IPS-18c (cell line): ENCODE measurements around the gene KCNQ1.

ENCODE experiments used
- H3K4me3 ChIP-seq: 2 replicates; pipeline ENCODE4 v1.7.0; 2013; ENCODE audit warnings: low read depth, mild to moderate bottlenecking, low read length, moderate library complexity; ENCODE audit not compliant: insufficient read depth
- H3K9me3 ChIP-seq: one replicate; pipeline ENCODE4 v1.6.1; 2013; ENCODE audit warnings: mild to moderate bottlenecking, low read length, moderate library complexity; ENCODE audit not compliant: control insufficient read depth, insufficient read depth

KCNQ1 gene

DNA sequence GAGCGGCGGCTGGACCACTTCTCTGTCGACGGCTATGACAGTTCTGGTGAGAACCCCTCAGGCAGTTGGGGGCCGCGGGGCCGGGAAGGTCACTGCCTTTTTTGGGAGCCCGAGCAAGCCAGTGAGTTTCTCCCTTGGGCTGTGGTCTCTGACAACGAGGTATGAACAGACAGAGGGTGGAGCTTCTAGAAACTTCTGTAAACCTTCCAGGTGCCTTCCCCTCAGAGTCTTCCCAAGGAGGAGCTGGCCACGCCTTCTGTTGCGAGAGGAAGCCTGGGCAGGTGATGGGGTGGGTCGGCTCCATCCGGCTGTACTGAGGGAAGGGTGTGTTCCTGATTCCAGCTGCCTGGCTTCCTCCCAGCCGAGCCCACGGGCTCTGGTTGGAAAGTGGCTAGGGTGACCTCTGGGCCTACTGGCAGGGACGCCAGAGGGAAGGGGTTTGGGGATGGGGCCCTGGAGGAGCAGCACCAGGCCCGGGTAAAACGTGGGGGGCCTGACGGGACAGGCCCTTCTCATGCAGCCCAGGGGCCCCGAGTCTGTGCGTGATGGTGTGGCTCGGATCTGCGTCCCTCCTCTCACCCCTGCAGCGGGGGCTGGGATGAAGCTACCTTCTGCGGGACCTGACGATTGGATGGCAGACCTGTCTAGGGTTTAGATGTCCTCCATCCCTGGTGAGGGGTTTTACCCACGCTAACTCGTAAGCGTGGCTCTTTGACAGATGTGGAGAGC, 144.2 kb downstream of the KCNQ1 start:
- no peaks in the 10 kb centered on the region for H3K9me3 ChIP-seq
- H3K4me3 ChIP-seq, result no peak overlapping the region

DNA sequence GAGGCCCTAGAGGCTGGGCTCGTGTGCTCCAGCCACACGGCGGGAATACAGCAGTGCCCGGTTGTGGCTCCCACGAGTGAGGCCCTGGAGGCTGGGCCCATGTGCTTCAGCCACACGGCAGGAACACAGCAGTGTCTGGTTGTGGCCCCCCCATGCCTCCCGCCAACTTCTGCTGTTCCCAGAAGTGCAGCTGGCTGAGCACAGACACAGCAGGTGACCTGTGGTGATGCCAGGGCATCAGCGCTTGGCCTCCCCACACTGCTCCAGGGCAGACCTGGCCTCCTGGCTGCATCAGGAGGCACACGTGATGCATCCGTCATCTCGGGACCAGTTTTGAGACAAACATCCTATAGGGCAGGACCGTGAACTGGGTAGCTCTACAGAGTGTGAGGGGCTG, 144.7 kb downstream of the KCNQ1 start:
- Histone ChIP-seq H3K9me3 (no peaks in the 10 kb centered on the region), H3K4me3 (no peak overlapping the region)

DNA sequence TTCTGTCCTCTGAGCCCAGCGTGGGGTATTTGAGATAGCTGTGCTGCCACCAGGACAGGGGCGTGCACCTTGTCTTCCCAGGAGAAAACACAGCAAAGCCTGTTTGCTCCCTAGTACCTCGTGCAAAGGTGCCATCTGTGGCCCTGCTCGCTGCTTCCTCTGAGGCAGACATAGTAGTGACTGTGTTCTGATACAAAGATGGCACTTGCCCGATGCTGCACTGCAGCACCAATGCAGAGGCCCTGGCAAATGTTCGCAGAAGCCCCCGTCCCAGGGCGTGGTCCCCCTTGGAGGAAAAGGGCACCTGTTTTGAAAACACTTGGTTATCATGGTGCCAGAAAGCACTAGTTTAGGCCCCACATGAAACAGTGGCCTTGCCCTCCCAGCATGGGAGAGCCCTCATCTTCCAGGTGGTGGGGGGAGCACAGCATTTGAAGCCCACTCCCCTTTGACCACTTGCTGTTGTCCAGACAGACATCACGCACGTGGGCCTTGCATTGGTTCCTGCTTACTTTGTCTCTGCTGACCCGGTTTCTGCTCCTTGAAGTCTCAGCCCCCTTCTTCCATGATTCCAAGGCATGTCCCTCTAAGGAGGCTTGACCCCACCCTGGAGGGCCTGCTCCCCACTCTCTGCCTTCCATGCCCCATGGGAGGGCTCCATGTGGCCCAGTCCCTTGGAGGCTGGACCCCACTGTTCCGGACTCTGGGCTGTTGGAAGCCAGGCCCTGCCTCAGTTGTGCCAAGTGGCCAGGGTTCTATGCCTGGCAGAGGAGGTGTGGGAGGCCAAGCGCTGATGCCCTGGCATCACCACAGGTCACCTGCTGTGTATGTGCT, 145.5 kb downstream of the KCNQ1 start:
- no peaks in the 10 kb centered on the region for H3K9me3 ChIP-seq
- H3K4me3 ChIP-seq, result no peak overlapping the region

DNA sequence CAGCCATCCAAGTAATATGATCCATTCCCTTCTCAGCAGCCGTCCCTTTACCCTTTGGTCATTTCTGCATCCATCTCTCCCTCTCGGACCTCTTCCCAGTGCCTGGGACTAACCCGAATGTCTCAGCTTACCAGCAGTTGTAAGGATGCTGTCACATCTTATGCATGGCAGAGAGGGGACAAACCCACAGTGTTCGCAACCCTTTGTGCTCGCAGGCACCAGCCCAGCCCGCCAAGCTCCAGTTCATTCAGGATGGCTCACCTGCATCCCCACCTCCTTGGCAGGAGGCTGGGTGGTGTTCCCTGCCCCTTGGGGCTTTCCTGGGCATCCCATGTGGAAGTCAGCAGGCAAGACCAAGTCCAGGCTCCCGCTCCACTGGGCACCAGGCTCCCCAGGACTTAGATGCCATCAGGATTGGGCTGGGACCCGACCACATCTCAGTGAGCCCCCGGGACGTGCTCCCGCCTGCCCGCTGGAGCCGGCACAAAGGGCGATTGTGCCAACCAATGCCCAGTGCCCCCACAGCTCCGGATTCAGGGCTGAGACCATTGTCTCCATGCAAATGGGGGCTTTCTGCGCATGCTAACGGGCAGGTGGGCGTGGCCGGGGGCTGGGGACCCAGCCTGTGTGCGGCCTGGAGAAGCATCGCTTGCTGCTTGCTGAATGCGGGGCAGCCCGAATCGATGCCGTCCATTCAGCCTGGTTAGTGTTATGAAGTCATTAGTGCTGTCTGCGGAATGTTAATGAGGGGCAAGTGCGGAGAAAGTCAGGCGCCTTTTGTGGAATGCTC, 146.4 kb downstream of the KCNQ1 start:
- Histone ChIP-seq H3K4me3 (no peak overlapping the region), H3K9me3 (no peaks in the 10 kb centered on the region)

DNA sequence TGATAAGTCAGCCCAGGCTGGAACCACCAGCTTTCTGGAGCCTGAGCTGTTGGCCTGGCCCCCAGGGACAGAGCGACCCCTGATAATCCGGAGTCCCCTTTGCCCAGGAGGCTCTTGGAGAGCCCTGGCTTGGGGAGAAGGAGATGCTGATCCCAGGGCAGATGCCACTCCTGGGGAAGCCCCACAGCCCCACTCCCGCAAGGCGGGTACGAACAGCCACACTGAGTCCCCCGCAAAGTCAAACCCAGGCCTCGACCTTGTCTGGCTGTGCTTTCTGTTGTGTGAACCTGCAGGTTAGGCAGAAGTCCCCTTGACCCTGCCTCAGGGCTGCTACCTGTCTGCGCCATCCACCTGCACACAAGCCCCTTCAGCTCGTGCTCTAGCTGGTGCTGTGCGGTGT, 147.0 kb downstream of the KCNQ1 start:
- H3K9me3 ChIP-seq, result no peaks in the 10 kb centered on the region
- H3K4me3 ChIP-seq, result no peak overlapping the region

DNA sequence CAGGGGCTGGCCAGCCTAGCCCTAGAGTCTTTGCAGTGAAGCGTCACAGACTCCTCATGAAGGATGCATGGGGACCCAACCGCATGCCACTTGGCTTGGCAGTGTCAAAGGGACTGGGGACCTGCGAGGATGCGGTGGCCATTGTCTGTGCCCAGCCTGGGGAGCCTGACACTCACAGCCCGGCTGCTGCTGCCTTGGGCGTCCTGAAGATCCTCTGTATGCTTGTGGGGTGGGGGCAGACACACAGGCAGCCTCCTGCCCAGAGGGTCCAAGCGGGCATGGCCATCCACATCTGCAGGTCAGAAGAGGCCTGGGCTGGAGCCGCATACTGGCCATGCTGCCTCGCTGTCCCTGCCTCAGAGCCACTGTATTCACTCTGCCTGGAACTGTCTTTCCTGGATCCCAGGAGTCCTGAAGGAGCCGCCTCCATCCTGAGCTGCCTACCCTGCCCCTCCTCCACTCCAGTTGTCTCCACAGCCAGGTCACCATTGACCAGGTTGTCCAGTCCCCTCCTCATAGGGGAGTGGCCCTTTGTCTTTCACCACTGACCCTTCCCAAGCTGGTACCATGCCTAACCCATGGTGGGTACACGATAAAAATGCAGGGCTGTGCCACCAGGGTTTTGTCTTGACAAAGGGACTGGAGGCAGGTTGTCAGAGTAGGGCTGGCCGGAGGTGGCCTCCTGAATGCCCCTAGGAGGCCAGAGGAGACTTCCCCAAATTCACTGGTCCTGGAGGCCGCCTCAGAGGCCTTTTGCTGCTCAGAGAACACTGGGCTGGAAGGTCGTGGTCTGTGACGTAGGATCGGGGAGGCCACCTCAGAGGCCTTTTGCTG, 148.0 kb downstream of the KCNQ1 start:
- Histone ChIP-seq H3K4me3 (no peak overlapping the region), H3K9me3 (no peaks in the 10 kb centered on the region)

DNA sequence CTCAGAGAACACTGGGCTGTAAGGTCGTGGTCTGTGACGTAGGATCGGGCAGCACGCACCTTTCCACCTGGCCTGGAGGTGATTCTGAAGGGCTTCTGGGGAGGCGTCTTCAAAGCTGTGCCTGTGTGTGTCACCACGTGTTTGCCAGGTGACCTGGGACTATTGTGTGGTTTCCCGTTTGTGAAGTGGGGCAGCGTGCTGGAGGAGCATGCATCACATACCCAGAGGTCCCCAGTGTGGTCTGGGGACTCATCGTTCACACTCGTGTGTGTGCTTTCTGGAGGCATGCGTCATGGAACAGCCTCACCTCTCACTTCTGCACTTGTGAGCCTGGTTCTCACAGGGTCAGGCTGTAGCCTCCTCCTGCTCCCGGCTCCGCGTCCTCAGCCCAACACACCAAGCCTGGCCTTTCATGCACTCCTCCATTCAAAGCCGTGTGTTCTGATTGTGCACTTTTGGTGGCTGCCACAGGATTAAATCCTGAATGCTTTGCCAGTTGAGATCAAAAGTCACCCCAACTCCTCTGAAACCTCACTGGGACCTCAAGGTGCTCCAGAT, 148.7 kb downstream of the KCNQ1 start:
- Histone ChIP-seq H3K4me3 (no peak overlapping the region), H3K9me3 (no peaks in the 10 kb centered on the region)

DNA sequence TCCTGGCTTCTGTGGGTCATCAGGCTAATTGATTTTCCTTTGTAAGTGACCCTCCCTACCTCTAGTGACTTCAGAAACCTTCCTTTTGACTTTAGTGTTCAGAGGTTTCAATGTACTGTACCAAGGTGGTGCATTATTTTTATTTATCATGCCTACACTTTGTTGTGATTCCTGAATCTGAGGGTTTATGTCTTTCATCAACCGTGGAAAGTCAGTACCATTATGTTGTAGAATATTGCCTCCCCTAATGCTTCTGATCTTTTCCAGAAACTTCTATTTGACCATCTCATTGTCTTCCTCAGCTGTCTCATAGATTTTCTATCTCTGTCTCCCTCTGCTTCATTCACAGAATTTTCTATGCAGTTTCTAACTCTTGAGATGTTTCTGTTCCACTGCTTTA, 149.5 kb downstream of the KCNQ1 start:
- H3K9me3 ChIP-seq, result no peaks in the 10 kb centered on the region
- no peak overlapping the region for H3K4me3 ChIP-seq

DNA sequence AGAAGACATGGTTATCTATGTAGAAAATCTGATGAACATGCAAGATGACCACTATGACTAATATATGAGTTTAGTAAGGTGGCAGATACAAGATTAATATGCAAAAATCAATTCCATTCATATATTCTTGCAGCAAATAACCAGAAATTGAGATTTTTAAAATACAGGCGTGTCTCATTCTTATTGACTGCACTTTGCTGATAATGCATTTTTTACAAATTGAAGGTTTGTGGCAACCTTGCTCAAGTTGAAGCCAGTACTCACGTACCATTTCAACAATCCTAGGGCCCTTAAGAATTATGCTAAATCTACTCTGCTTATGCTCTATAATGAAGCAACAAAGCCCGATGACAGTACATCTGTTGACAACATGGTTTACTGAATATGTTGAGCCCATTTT, 150.4 kb downstream of the KCNQ1 start:
- no peak overlapping the region for H3K4me3 ChIP-seq
- H3K9me3 ChIP-seq, result no peaks in the 10 kb centered on the region

DNA sequence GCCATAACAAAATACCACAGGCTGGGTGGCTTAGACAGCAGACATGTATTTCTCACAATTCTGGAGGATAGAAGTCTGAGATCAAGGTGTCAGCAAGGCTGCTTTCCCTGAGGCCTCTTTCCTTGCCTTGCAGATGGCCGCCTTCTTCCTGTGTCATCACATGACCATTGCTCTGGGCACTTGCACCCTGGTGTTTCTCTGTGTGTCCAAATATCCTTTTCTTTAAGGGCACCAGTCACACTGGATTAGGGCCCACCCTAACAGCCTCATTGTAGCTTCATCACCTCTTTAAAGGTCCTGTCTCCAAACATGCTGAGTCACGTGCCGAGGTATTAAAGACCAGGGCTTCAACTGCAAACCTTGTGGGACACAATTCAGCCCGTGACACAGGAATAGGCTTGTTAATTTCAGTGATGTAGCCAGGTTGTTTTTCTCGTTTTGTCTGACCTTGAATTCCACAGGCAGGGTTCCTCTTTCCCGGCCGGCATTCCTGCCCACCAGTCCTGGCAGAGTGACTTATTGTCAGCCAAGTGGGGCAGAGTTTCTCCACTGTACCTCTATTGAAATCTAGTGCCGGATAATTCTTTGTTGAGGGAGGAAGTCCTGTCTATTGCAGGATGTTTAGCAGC, 154.9 kb downstream of the KCNQ1 start:
- no peaks in the 10 kb centered on the region for H3K9me3 ChIP-seq
- H3K4me3 ChIP-seq, result no peak overlapping the region

DNA sequence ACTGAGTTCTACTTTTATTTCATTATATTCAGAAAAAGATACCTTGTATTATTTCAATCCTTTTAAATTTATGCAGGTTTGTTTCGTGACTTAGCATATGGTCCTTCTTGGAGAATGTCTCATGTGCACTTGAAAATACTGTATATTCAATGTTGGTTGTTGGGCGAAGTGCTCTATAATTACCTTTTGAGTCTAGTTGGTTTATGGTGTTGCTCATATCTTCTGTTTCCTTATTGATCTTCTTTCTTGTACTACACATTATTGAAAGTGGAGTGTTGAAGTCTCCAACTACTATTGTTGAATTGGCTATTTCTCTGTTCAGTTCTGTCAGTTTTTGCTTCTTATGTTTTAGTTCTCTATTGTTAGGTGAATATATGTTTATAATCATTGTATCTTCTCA, 164.5 kb downstream of the KCNQ1 start:
- peaks cover 3% of the 10 kb centered on the region for H3K9me3 ChIP-seq
- H3K4me3 ChIP-seq, result no peak overlapping the region

DNA sequence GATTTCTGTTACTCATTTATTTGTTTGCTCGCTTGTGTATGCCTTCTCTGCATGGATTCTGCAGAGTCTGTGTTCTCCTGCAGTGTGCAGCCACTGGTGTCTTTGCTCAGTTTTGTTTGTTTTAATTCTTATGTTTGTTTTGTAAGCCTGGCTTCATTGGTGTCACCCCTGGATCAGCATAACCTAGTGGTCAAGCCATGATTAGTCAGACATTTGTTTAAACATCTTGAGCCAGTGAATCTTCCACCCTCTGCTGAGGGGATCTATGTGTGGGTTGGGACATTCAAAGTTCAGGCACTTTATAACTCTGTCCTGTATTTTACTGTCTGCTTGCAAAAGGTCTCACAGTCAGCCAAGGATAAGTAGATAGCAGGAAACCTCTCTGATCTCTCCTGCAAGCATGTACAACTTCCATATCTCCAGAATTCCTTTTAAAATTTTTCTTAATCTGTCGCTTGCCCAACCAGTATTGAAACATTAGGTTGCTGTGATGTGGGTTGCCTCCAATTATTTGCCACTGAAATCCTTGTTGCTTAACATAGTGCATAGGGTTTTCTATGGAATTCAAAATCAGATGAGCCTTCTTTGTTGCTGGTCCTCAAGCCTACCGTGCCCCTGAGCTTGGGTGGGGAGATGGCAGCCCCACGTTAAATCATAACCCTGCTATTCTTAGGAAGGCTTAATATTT, 168.2 kb downstream of the KCNQ1 start:
- Histone ChIP-seq H3K9me3 (peaks cover 3% of the 10 kb centered on the region), H3K4me3 (no peak overlapping the region)

DNA sequence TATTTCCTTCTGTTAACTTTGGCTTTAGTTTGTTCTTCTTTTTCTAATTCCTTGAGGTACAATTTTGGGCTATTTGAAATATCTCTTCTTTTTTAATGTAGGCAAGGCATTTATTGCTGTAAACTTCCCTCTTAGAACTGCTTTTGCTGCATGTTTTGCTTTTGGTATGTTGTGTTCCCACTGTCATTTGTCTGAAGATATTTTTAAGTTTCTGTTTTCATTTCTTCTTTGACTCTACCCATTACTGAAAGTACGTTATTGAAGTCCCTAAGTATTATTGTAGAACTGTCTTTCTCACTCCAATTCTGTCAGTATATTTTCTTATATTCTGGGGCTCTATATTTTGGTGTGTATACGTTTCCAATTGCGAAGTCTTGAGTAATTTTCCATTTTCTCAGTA, 177.1 kb downstream of the KCNQ1 start:
- H3K4me3 ChIP-seq, result no peak overlapping the region
- peaks cover 4% of the 10 kb centered on the region for H3K9me3 ChIP-seq

DNA sequence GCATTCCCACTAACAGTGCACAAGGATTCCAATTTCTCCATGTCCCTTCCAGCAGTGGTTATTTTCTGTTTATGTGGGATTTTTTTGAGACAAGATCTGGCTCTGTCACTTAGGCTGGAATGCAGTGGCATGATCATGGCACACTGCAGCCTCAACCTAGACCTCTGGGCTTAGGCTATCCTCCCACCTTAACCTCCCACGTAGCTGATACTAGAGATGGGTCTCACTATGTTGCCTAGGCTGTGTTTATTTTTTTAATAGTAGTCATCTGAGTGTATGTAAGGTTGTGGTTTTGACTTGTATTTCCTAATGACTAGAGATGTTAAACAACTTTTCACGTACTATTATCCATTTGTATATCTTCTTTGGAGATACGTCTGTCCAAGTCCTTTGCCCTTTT, 180.4 kb downstream of the KCNQ1 start:
- Histone ChIP-seq H3K4me3 (no peak overlapping the region), H3K9me3 (peaks cover 2% of the 10 kb centered on the region)

DNA sequence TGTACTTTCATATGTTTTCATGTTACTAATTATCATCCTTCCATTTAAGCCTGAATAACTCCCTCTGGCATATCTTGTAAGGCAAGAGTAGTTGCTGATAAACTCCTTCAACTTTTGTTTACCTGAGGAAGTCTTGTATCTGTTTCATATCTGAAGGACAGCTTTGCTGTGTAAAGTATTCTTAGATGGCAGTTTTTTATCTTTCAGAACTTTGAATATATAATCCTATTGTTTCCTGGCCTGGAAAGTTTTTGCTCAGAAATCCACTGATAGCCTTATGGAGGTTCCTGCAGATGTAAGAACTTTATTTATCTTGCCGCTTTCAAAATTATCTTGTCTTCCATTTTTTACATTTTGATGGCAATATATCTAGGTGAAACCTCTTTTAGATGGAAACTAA, 185.9 kb downstream of the KCNQ1 start:
- no peak overlapping the region for H3K4me3 ChIP-seq
- H3K9me3 ChIP-seq, result no peaks in the 10 kb centered on the region

DNA sequence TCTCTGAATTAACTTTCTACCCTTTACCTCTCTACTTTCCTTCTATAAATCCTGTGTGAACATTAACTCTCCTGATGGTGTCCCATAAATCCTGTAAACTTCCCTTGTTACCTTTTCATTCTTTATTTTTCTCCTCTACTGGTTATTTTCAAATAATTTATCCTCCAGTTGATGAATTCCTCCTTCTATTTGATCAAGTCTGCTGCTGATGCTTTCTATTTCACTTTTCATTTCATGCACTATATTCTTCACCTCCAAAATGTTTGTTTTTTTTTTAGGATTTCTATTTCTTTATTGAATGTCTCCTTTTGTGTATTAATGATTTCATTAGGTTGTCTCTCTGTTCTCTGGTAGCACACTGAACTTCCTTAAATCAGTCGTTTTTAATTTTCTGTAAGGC, 186.4 kb downstream of the KCNQ1 start:
- Histone ChIP-seq H3K9me3 (no peaks in the 10 kb centered on the region), H3K4me3 (no peak overlapping the region)
